SK-N-SH (cell line): Measurements from ENCODE around the gene TFCP2.

Source experiments
- EP300 ChIP-seq, 2 experiments: IDR thresholded peaks; 2 replicates each; pipeline versions ENCODE4 v1.4.0 to v1.6.1; 2012; ENCODE audit warnings: borderline replicate concordance in 1 of 2, low read depth in 1 of 2, low read length in 1 of 2
- GABPA ChIP-seq: IDR thresholded peaks from 2 replicates; pipeline ENCODE4 v1.4.0; 2012; ENCODE audit warnings: low read depth, mild to moderate bottlenecking
- SIN3A ChIP-seq: IDR thresholded peaks from 2 replicates; pipeline ENCODE4 v1.6.1; 2012; ENCODE audit warnings: low read depth, mild to moderate bottlenecking, low read length, moderate library complexity, borderline replicate concordance
- YY1 ChIP-seq: IDR thresholded peaks from 2 replicates; pipeline ENCODE4 v1.4.0; 2012; ENCODE audit warnings: low read depth, mild to moderate bottlenecking
- TF ChIP-seq, protein P1 (sequence below): IDR thresholded peaks from 2 replicates; pipeline ENCODE4 v1.6.1; 2012; ENCODE audit warnings: mild to moderate bottlenecking, low read depth, low read length, moderate library complexity
- TF ChIP-seq, protein P2 (sequence below): fragments of 200-600 bp; sonication (generic); IDR thresholded peaks from 2 replicates; pipeline ENCODE4 v1.6.1; 2017; ENCODE audit warnings: antibody characterized with exemption, mild to moderate bottlenecking, moderate library complexity

DNA sequence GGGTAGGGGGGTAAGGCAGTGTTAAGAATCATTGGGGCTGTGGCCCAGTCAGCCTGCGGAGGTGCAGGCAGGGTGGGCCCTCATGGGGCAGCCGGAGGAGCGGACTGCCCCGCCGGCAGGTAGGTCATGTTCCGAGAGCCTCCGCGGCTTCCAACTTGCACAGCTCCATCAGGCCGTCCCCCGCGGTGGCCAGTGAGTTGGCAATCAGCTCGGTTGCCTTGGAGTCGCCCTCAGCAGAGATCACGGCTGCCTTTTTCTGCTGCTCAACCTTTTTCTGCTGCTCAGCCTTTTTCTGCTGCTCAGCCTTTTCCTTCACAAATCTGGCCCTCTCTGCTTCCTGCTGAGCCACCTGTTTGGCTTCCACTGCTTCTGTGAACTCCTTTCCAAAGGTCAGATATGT lies 48.4 kb downstream of the TFCP2 start:
- TF ChIP-seq, protein P1, sequence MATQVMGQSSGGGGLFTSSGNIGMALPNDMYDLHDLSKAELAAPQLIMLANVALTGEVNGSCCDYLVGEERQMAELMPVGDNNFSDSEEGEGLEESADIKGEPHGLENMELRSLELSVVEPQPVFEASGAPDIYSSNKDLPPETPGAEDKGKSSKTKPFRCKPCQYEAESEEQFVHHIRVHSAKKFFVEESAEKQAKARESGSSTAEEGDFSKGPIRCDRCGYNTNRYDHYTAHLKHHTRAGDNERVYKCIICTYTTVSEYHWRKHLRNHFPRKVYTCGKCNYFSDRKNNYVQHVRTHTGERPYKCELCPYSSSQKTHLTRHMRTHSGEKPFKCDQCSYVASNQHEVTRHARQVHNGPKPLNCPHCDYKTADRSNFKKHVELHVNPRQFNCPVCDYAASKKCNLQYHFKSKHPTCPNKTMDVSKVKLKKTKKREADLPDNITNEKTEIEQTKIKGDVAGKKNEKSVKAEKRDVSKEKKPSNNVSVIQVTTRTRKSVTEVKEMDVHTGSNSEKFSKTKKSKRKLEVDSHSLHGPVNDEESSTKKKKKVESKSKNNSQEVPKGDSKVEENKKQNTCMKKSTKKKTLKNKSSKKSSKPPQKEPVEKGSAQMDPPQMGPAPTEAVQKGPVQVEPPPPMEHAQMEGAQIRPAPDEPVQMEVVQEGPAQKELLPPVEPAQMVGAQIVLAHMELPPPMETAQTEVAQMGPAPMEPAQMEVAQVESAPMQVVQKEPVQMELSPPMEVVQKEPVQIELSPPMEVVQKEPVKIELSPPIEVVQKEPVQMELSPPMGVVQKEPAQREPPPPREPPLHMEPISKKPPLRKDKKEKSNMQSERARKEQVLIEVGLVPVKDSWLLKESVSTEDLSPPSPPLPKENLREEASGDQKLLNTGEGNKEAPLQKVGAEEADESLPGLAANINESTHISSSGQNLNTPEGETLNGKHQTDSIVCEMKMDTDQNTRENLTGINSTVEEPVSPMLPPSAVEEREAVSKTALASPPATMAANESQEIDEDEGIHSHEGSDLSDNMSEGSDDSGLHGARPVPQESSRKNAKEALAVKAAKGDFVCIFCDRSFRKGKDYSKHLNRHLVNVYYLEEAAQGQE = no peak
- TF ChIP-seq, protein P2, sequence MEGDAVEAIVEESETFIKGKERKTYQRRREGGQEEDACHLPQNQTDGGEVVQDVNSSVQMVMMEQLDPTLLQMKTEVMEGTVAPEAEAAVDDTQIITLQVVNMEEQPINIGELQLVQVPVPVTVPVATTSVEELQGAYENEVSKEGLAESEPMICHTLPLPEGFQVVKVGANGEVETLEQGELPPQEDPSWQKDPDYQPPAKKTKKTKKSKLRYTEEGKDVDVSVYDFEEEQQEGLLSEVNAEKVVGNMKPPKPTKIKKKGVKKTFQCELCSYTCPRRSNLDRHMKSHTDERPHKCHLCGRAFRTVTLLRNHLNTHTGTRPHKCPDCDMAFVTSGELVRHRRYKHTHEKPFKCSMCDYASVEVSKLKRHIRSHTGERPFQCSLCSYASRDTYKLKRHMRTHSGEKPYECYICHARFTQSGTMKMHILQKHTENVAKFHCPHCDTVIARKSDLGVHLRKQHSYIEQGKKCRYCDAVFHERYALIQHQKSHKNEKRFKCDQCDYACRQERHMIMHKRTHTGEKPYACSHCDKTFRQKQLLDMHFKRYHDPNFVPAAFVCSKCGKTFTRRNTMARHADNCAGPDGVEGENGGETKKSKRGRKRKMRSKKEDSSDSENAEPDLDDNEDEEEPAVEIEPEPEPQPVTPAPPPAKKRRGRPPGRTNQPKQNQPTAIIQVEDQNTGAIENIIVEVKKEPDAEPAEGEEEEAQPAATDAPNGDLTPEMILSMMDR = no peak
- TF ChIP-seq GABPA (no peak), SIN3A (no peak), EP300 (IDR thresholded peaks at IDR 0.05; ENCODE audit: borderline replicate concordance in 1 of 2, low read depth in 1 of 2, low read length in 1 of 2) (no peak), YY1 (no peak)
